Panc1 (cell line): ENCODE measurements around the gene CD93. TPM values are rescaled to one million over a fixed set of nuclear protein-coding genes. Genes with fewer than 3 reads are reported as not detected.

ENCODE experiments used
- ATAC-seq: fragments of 200-7000 bp; cut with Tn5 transposase; 2 replicates; pipeline ENCODE4 v1.9.1; 2020; ENCODE audit warnings: mild to moderate bottlenecking, moderate library complexity
- BruUV-seq: library from RNA; stranded (reverse); fragments of 400-500 nt; replicated peaks from 2 replicates; lab custom pipeline; 2021; lab: Mats Ljungman, UMichigan
- CTCF ChIA-PET: fragments of 300-600 bp; sonication (Branson Sonifier 250); formaldehyde crosslinking; loops from one replicate; lab custom pipeline; 2022; ENCODE audit warnings: antibody characterized with exemption; lab: Charles Lee
- POLR2A ChIA-PET: fragments of 300-600 bp; sonication (Branson Sonifier 250); formaldehyde crosslinking; loops from one replicate; lab custom pipeline; 2022; ENCODE audit warnings: antibody characterized with exemption; lab: Charles Lee
- DNase-seq: peaks from one replicate; pipeline ENCODE4 v3.0.0-alpha.2; 2010; ENCODE audit warnings: low read depth, low spot score
- H3K27ac ChIP-seq: 2 replicates; pipeline ENCODE4 v1.5.1; 2011; ENCODE audit warnings: mild to moderate bottlenecking, low read length, inconsistent platforms
- H3K27me3 ChIP-seq: fragments of 200-500 bp; sonication (Bioruptor generic); 2 replicates; pipeline ENCODE4 v1.6.0; 2014; ENCODE audit warnings: low read length, inconsistent platforms; ENCODE audit not compliant: control insufficient read depth, insufficient read depth
- H3K36me3 ChIP-seq: fragments of 200-500 bp; sonication (Bioruptor generic); 2 replicates; pipeline ENCODE4 v1.5.1; 2014; ENCODE audit warnings: inconsistent platforms, mild to moderate bottlenecking, low read length, moderate library complexity; ENCODE audit not compliant: control insufficient read depth, insufficient read depth
- H3K4me1 ChIP-seq: 2 replicates; pipeline ENCODE4 v1.5.1; 2011; ENCODE audit warnings: inconsistent platforms, mild to moderate bottlenecking, low read length, moderate library complexity; ENCODE audit not compliant: control insufficient read depth, insufficient read depth
- H3K4me3 ChIP-seq, 2 experiments: 2 replicates each; pipeline ENCODE4 v1.5.1; 2011 to 2012; ENCODE audit warnings: low read depth in 2 of 2, low read length in 2 of 2, mild to moderate bottlenecking in 2 of 2, inconsistent platforms in 1 of 2, moderate library complexity in 1 of 2
- H3K9me3 ChIP-seq: fragments of 200-500 bp; sonication (Bioruptor generic); 2 replicates; pipeline ENCODE4 v1.5.1; 2014; ENCODE audit warnings: low read depth, mild to moderate bottlenecking, inconsistent platforms, low read length, moderate library complexity; ENCODE audit not compliant: control insufficient read depth, insufficient read depth
- CTCF ChIP-seq: fragments of 450-650 bp; IDR thresholded peaks from 2 replicates; pipeline ENCODE4 v1.5.1; 2017; ENCODE audit warnings: mild to moderate bottlenecking
- POLR2AphosphoS5 ChIP-seq: IDR thresholded peaks from 2 replicates; pipeline ENCODE4 v1.6.1; 2012; ENCODE audit warnings: mild to moderate bottlenecking, low read depth, low read length, moderate library complexity
- REST ChIP-seq, 2 experiments: IDR thresholded peaks; 2 replicates each; pipeline ENCODE4 v1.6.1; 2011 to 2012; ENCODE audit warnings: low read depth in 2 of 2, control low read depth in 1 of 2, low read length in 1 of 2, mild to moderate bottlenecking in 1 of 2, moderate library complexity in 1 of 2; ENCODE audit not compliant: insufficient read depth in 1 of 2
- SIN3A ChIP-seq: IDR thresholded peaks from 2 replicates; pipeline ENCODE4 v1.6.1; 2012; ENCODE audit warnings: low read depth, mild to moderate bottlenecking, low read length, moderate library complexity, borderline replicate concordance; ENCODE audit not compliant: insufficient read depth
- TCF7L2 ChIP-seq: IDR thresholded peaks from 2 replicates; pipeline ENCODE4 v1.6.1; 2011; ENCODE audit warnings: mild to moderate bottlenecking, low read depth, low read length, inconsistent platforms
- in situ Hi-C: cut with HindIII; loops from 2 replicates; pipeline ENCODE4 v1.10.0; 2016; ENCODE audit warnings: low sequenced_read_pairs, low pct_unique_long_range_greater_than_20kb
- intact Hi-C: fragments of 100-400 bp; cut with micrococcal nuclease; formaldehyde crosslinking; loops from one replicate; pipeline ENCODE4 v1.10.0; 2022; ENCODE audit not compliant: unreplicated experiment
- total RNA-seq: library from RNA; stranded (reverse); gene quantifications from one replicate; pipeline ENCODE4 v1.2.1, GENCODE V29; 2021; ENCODE audit not compliant: unreplicated experiment

Gene CD93
- total RNA-seq, 1 experiment from 2014 or later = 0.10 TPM

GRCh38 chr20:23042270-23042669 lies 43.9 kb downstream of the CD93 start:
- Histone ChIP-seq H3K9me3 (no peaks in the 10 kb centered on the region), H3K4me3 (no peak overlapping the region), H3K27me3 (peaks cover 31% of the 10 kb centered on the region), H3K36me3 (no peaks in the 10 kb centered on the region), H3K27ac (no peak overlapping the region), H3K4me1 (no peaks in the 10 kb centered on the region; the same call in 1 of the 2 replicates)
- in situ Hi-C loops (no loop called here), intact Hi-C loops (no loop called here)
- no TSS peak for BruUV-seq
- DNase-seq (no peak), ATAC-seq (no peak)
- ChIA-PET CTCF (no interaction called here), POLR2A (no interaction called here)
- TF ChIP-seq TCF7L2 (no peak), REST (IDR thresholded peaks at IDR 0.05; ENCODE audit: insufficient read depth in 1 of 2, low read depth in 2 of 2, low read length in 1 of 2) (no peak), POLR2AphosphoS5 (no peak), SIN3A (no peak), CTCF (no peak)

GRCh38 chr20:23039885-23040508 lies 46.1 kb downstream of the CD93 start:
- peaks cover 30% of the 10 kb centered on the region for H3K27me3 ChIP-seq
- CTCF ChIA-PET = no interaction called here
- H3K36me3 ChIP-seq = no peaks in the 10 kb centered on the region
- BruUV-seq = no TSS peak
- no peak for ATAC-seq
- no peak overlapping the region for H3K27ac ChIP-seq
- H3K4me1 ChIP-seq = no peaks in the 10 kb centered on the region
- DNase-seq = no peak
- intact Hi-C loops = no loop called here
- POLR2A ChIA-PET = no interaction called here
- in situ Hi-C loops = no loop called here
- TF ChIP-seq SIN3A (no peak), POLR2AphosphoS5 (no peak), CTCF (no peak), REST (IDR thresholded peaks at IDR 0.05; ENCODE audit: insufficient read depth in 1 of 2, low read depth in 2 of 2, low read length in 1 of 2) (no peak), TCF7L2 (no peak)
- no peaks in the 10 kb centered on the region for H3K9me3 ChIP-seq
- H3K4me3 ChIP-seq = no peak overlapping the region
